Parathyroid adenoma (tissue), 2 donors: ENCODE results near the gene OR12D1.
"Not testable (repeated sequence)": the region's sequence is repeated elsewhere in the genome, so short reads cannot be mapped to it uniquely, and the experiment has no call there.

Experiments
- H2AFZ ChIP-seq: fragments of 300-600 bp; sonication (generic); one replicate; pipeline ENCODE4 v1.7.0; 2017; ENCODE audit warnings: antibody characterized with exemption, mild to moderate bottlenecking
- H3K27ac ChIP-seq: fragments of 300-600 bp; sonication (generic); one replicate; pipeline ENCODE4 v1.7.0; 2017
- H3K27me3 ChIP-seq: fragments of 300-600 bp; sonication (generic); one replicate; pipeline ENCODE4 v1.7.0; 2017; ENCODE audit warnings: low read length; ENCODE audit not compliant: control insufficient read depth, insufficient read depth
- H3K36me3 ChIP-seq: fragments of 300-600 bp; sonication (generic); one replicate; pipeline ENCODE4 v1.7.0; 2017; ENCODE audit warnings: low read length; ENCODE audit not compliant: control insufficient read depth, insufficient read depth
- H3K4me1 ChIP-seq: fragments of 300-600 bp; sonication (generic); one replicate; pipeline ENCODE4 v1.7.0; 2017; ENCODE audit warnings: control low read depth
- H3K4me2 ChIP-seq: fragments of 300-600 bp; sonication (generic); one replicate; pipeline ENCODE4 v1.7.0; 2017; ENCODE audit warnings: low read length
- H3K4me3 ChIP-seq: fragments of 300-600 bp; sonication (generic); one replicate; pipeline ENCODE4 v1.7.0; 2017; ENCODE audit warnings: low read depth, low read length
- H3K79me2 ChIP-seq: fragments of 300-600 bp; sonication (generic); one replicate; pipeline ENCODE4 v1.7.0; 2017; ENCODE audit warnings: control low read depth
- H3K9ac ChIP-seq: fragments of 300-600 bp; sonication (generic); one replicate; pipeline ENCODE4 v1.7.0; 2017; ENCODE audit warnings: mild to moderate bottlenecking
- H3K9me3 ChIP-seq: fragments of 300-600 bp; sonication (generic); one replicate; pipeline ENCODE4 v1.7.0; 2017; ENCODE audit warnings: low read length; ENCODE audit not compliant: control insufficient read depth
- CTCF ChIP-seq: fragments of 300-600 bp; sonication (generic); IDR thresholded peaks from one replicate; pipeline ENCODE4 v1.7.0; 2017; ENCODE audit warnings: antibody characterized with exemption, mild to moderate bottlenecking
- donor health status: primary hyperparathyroidism.

Gene OR12D1

GRCh38 chr6:29442719-29443118 lies 28.0 kb downstream of the OR12D1 start:
- Histone ChIP-seq H3K27ac (no peak overlapping the region), H3K36me3 (no peaks in the 10 kb centered on the region), H3K4me2 (no peak overlapping the region), H3K27me3 (no peaks in the 10 kb centered on the region), H3K79me2 (no peaks in the 10 kb centered on the region), H2AFZ (no peak overlapping the region), H3K9ac (no peak overlapping the region), H3K4me1 (no peaks in the 10 kb centered on the region), H3K4me3 (no peak overlapping the region), H3K9me3 (no peaks in the 10 kb centered on the region)
- no peak for TF ChIP-seq CTCF

DNA sequence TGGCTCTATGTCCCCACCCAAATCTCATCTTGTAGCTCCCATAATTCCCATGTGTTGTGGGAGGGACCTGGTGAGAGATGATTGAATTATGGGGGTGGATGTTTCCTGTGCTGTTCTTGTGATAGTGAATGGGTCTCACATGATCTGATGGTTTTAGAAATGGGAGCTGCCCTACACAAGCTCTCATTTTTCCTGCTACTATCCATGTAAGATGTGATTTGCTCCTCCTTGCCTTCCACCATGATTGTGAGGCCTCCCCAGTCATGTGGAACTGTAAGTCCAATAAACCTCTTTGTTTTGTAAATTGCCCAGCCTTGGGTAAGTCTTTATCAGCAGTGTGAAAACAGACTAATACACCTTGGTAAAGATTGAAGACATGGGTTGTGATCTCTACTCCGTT lies 29.3 kb downstream of the OR12D1 start:
- not testable (repeated sequence) for H3K4me3 ChIP-seq, H3K27me3 ChIP-seq, H3K9me3 ChIP-seq, H3K79me2 ChIP-seq, H3K27ac ChIP-seq, H3K36me3 ChIP-seq, H3K4me1 ChIP-seq, H3K4me2 ChIP-seq, H3K9ac ChIP-seq, H2AFZ ChIP-seq

DNA sequence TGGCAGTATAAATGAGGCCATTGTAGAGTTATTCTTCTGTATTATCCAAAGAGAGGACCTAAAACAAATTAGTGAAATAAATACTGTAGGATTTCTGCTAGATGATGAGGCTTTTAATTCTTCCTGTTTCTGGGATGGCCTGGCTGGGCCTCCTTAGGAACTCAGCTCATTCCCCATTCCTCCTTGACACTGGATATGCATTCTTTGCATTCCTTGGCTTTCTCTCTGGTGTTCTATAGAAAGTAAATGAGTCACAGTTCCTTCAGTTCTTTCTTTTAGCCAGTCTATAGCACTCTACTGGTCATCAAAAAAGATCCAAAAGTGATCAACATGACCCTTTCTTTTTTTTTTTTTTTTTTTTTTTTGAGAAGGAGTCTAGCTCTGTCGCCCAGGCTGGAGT lies 32.9 kb downstream of the OR12D1 start:
- H3K36me3 ChIP-seq, result no peaks in the 10 kb centered on the region
- H3K27ac ChIP-seq, result no peak overlapping the region
- H3K4me1 ChIP-seq, result no peaks in the 10 kb centered on the region
- H3K27me3 ChIP-seq, result no peaks in the 10 kb centered on the region
- H3K4me2 ChIP-seq, result no peak overlapping the region
- H3K4me3 ChIP-seq, result no peak overlapping the region
- H3K9me3 ChIP-seq, result no peaks in the 10 kb centered on the region
- H2AFZ ChIP-seq, result no peak overlapping the region
- H3K79me2 ChIP-seq, result no peaks in the 10 kb centered on the region
- no peak for TF ChIP-seq CTCF
- no peak overlapping the region for H3K9ac ChIP-seq

- H3K9ac ChIP-seq, result no peak overlapping the region
- H3K9me3 ChIP-seq, result no peaks in the 10 kb centered on the region
- no peak overlapping the region for H3K4me2 ChIP-seq
- no peaks in the 10 kb centered on the region for H3K36me3 ChIP-seq
- no peaks in the 10 kb centered on the region for H3K4me1 ChIP-seq
- no peak overlapping the region for H2AFZ ChIP-seq
- H3K79me2 ChIP-seq, result no peaks in the 10 kb centered on the region
- no peak overlapping the region for H3K4me3 ChIP-seq
- H3K27me3 ChIP-seq, result no peaks in the 10 kb centered on the region
- no peak overlapping the region for H3K27ac ChIP-seq
- TF ChIP-seq CTCF, result no peak
Measured at GRCh38 chr6:29451471-29452193, 36.9 kb downstream of the OR12D1 start.

DNA sequence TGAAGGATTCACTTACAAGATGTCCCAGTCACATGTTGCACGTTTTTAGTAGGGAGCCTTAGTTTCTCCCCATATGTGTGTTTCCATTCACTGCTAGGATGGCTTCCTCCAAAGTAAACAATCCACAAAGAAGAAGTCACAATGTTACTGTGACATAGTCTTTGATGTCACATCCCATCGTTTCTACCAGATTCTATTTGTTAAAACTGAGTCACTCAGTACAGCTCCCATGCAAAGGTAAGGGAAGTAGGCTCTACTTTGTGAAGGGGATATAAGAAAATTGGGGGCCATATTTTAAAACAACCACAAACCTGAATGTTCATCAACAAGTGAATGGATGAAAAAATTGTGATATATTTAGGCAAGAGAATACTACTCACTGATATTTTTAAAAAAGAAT lies 42.2 kb downstream of the OR12D1 start, which contains the start of the genes OR11A1 and OR2H1:
TSS of gene OR11A1 (minus strand) at position 101 of the 400 bp plus-strand sequence. CDS start 29,430 bp downstream, outside the sequence.
TSS of gene OR2H1 (plus strand) at position 185 of the 400 bp plus-strand sequence. CDS start 4,615 bp downstream, outside the sequence.
- Histone ChIP-seq H3K9me3 (no peaks in the 10 kb centered on the region), H3K79me2 (no peaks in the 10 kb centered on the region), H3K4me2 (no peak within 1 kb of the TSS), H3K27me3 (no peaks in the 10 kb centered on the region), H3K4me1 (no peaks in the 10 kb centered on the region), H3K36me3 (no peaks in the 10 kb centered on the region), H2AFZ (no peak within 1 kb of the TSS), H3K4me3 (no peak within 1 kb of the TSS), H3K27ac (no peak within 1 kb of the TSS), H3K9ac (no peak within 1 kb of the TSS)
- TF ChIP-seq CTCF, result no peak
